Mucosa of descending colon (tissue), 3 donors: Measurements from ENCODE around the gene HEMGN. TPM values are rescaled to one million over a fixed set of nuclear protein-coding genes. Genes with fewer than 3 reads are reported as not detected.

Experiments
- ATAC-seq: fragments of 200-7000 bp; cut with Tn5 transposase; one replicate; pipeline ENCODE4 v1.9.1; 2020; ENCODE audit warnings: mild to moderate bottlenecking, moderate library complexity
- DNase-seq, 3 donors: peaks; one replicate each; pipeline ENCODE4 v3.0.0-alpha.2; 2020
- H3K36me3 ChIP-seq: fragments of 200-600 bp; one replicate; pipeline ENCODE4 v1.8.0; 2021; ENCODE audit warnings: low read depth, mild to moderate bottlenecking
- H3K4me1 ChIP-seq: fragments of 200-600 bp; one replicate; pipeline ENCODE4 v1.8.0; 2021; ENCODE audit warnings: low read depth, mild to moderate bottlenecking
- H3K4me3 ChIP-seq: fragments of 200-600 bp; one replicate; pipeline ENCODE4 v1.8.0; 2021; ENCODE audit warnings: mild to moderate bottlenecking
- H3K9me3 ChIP-seq: fragments of 200-600 bp; one replicate; pipeline ENCODE4 v1.8.0; 2021; ENCODE audit warnings: mild to moderate bottlenecking
- intact Hi-C, 2 donors: fragments of 100-400 bp; cut with DNase I in 1 of 2; cut with micrococcal nuclease in 1 of 2; formaldehyde crosslinking; loops; one replicate each; pipeline versions ENCODE4 v1.11.0 to v1.11.1; 2022; cut with DNase I, micrococcal nuclease
- total RNA-seq, 3 donors: library from RNA; stranded (reverse); fragmentation: NEBNext Ultra II Directional in 2 of 3; extraction: Animal tissue kit (Norgen Biotek cat#: 25700) in 2 of 3; gene quantifications; one replicate each; pipeline versions ENCODE4 v1.2.1 to v1.2.4, GENCODE V29; 2021 to 2023
- TF ChIP-seq, protein P1 (sequence below): fragments of 200-600 bp; IDR thresholded peaks from one replicate; pipeline ENCODE4 v1.8.0; 2022; ENCODE audit warnings: antibody characterized with exemption, mild to moderate bottlenecking
- donor health status: DM: no; HTN: no; CAD: no; lungs with moderate emphysema.
- donor health status: DM: no; HTN: no; CAD: no.
- donor health status: DM: no; HTN: yes; CAD: no.

Gene HEMGN
- total RNA-seq, 3 donors from 2014 or later, result not detected

DNA sequence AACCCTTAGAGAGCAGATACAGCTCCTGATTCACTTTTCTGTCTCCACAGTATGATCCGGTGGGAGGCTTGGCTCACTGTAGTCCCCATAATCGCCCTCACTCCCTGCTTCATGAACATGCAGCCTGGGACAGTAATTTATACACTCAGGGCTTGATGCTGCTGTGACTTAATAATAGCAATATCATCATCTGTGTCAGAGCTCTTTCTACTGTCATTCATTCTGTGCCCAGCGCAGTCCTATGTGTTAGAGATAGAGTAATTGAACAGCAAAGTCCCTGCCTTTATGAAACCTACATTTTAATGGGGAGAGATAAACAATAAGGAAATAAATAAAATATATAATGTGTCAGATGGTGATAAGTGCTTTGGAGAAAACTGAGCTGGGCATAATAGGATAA is 2.8 kb upstream of the HEMGN start:
- DNase-seq (no peak), ATAC-seq (no peak)
- no peaks in the 10 kb centered on the region for H3K9me3 ChIP-seq
- intact Hi-C loops, result no loop called here
- H3K4me1 ChIP-seq, result no peaks in the 10 kb centered on the region
- no peak overlapping the region for H3K4me3 ChIP-seq
- TF ChIP-seq, protein P1, sequence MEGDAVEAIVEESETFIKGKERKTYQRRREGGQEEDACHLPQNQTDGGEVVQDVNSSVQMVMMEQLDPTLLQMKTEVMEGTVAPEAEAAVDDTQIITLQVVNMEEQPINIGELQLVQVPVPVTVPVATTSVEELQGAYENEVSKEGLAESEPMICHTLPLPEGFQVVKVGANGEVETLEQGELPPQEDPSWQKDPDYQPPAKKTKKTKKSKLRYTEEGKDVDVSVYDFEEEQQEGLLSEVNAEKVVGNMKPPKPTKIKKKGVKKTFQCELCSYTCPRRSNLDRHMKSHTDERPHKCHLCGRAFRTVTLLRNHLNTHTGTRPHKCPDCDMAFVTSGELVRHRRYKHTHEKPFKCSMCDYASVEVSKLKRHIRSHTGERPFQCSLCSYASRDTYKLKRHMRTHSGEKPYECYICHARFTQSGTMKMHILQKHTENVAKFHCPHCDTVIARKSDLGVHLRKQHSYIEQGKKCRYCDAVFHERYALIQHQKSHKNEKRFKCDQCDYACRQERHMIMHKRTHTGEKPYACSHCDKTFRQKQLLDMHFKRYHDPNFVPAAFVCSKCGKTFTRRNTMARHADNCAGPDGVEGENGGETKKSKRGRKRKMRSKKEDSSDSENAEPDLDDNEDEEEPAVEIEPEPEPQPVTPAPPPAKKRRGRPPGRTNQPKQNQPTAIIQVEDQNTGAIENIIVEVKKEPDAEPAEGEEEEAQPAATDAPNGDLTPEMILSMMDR, result no peak
- no peaks in the 10 kb centered on the region for H3K36me3 ChIP-seq

DNA sequence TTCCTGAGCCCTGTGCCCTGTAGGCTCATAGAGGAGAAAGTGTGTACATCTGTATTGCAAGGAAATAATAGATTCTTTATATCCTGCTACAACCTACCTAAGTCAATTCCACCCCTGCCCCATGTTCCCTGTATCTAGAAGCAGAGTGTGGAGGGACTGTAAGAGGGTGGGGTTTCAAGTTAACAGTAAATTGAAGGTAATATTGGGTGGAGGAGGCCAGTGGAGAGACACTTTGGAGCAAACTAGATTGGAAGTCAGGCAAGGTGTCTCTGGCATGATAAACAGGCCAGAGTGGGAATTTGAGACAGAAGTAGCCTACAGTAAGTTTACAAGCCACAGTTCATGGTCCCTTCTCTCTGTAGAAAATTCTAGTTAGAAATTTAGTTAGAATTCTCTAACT is 2.3 kb upstream of the HEMGN start:
- no peak overlapping the region for H3K4me3 ChIP-seq
- TF ChIP-seq, protein P1, result no peak
- intact Hi-C loops, result no loop called here
- no peaks in the 10 kb centered on the region for H3K36me3 ChIP-seq
- H3K4me1 ChIP-seq, result no peaks in the 10 kb centered on the region
- H3K9me3 ChIP-seq, result no peaks in the 10 kb centered on the region
- ATAC-seq (no peak), DNase-seq (no peak)

DNA sequence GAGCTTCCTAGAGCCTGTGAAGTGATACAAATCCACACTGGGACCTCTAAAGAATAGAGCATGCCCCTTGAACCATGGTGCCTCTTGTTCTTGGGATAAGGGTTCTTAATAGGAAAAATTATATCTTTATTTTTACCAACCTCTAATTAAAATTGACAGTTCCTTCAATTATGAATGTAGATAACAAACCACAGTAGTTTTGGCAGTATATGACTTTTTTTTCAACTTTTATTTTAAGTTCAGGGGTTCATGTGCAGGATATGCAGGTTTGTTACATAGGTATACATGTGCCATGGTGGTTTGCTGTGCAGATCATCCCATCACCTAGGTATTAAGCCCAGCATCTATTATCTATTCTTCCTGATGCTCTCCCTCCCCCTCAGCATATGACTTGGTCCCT is 974 bp downstream of the HEMGN start:
- no peak for ATAC-seq
- intact Hi-C loops, result no loop called here

DNA sequence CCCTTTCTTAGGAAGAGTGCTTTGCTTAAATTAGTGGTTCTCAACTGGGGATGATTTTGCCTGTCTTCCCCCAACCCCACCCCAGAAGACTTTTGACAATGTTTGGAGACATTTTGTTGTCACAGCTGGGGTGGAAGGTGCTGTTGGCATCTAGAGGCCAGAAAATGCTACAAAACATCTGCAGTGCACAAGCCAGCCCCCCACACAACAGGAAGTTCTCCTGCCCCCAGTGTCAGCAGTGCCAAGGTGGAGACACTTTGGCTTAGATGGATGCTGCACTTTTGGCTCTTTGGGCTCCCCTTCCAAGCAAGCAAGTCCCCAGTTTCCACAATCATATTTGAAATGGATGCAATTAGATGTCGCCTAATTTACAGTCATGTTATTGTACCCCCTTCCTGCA is 2.7 kb downstream of the HEMGN start:
- H3K4me3 ChIP-seq, result no peak overlapping the region
- no peaks in the 10 kb centered on the region for H3K36me3 ChIP-seq
- H3K4me1 ChIP-seq, result no peaks in the 10 kb centered on the region
- no peaks in the 10 kb centered on the region for H3K9me3 ChIP-seq
- DNase-seq, result no peak
- no peak for ATAC-seq
- TF ChIP-seq, protein P1, result no peak
- intact Hi-C loops, result no loop called here

More for the DNA sequence above, 974 bp downstream of the HEMGN start:
- no peaks in the 10 kb centered on the region for H3K36me3 ChIP-seq
- DNase-seq, result no peak
- H3K4me3 ChIP-seq, result no peak overlapping the region
- H3K9me3 ChIP-seq, result no peaks in the 10 kb centered on the region
- TF ChIP-seq, protein P1, result no peak
- no peaks in the 10 kb centered on the region for H3K4me1 ChIP-seq

DNA sequence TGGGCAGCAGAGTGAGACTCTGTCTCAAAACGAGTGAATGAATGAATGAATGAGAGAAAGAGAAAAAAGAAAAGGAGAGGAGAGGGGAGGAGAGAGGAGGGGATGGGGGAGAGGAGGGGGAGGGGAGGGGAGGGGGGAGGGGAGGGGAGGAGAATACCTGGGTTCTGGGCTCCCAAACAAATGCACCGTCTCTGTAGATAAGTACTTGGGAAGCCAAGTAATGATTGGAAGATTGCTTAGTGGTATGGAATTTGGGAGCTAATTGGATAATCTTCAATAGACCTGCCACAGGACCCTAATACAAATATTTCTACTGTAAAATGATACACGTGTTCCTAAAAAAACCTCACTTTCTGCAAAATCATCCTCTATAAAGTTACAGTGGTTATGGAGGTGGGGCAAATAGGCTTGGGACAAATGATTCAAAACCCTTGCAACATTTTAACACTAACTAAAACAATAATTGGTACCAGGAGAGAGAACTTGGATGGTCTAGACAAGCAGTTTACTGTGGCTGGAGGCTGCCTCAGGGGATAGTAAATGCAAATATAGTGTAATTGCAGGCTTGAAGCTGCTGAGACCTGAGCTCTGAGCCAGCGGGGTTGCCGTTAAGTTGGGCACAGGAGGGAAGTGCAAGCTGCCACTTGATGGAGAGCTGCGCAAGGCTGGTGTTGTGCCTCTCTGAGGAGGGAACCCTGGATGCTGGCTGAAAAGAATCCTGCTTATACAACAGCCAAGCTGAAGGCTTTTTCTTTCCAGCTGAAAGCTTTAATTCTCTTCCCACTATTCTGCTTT is 3.5 kb downstream of the HEMGN start:
- Histone ChIP-seq H3K36me3 (no peaks in the 10 kb centered on the region), H3K4me3 (no peak overlapping the region), H3K9me3 (no peaks in the 10 kb centered on the region), H3K4me1 (no peaks in the 10 kb centered on the region)
- no peak for DNase-seq
- intact Hi-C loops, result no loop called here
- TF ChIP-seq, protein P1, result no peak
- no peak for ATAC-seq
